GM18519 (cell line): ENCODE results near the gene PDE9A.

ENCODE experiments used
- ATAC-seq: cut with Tn5 transposase; IDR thresholded peaks from one replicate; pipeline ENCODE4 v1.9.1; 2021; ENCODE audit warnings: mild to moderate bottlenecking, moderate library complexity; ENCODE audit not compliant: unreplicated experiment, low FRiP score

Gene PDE9A

GRCh38 chr21:42670058-42670880, 16.8 kb downstream of the PDE9A start:
- no peak for ATAC-seq

GRCh38 chr21:42670884-42671283, 17.5 kb downstream of the PDE9A start:
- ATAC-seq: no peak

- ATAC-seq: no peak
Observed at GRCh38 chr21:42671778-42672593, 18.6 kb downstream of the PDE9A start.

GRCh38 chr21:42672699-42673458, 19.5 kb downstream of the PDE9A start:
- ATAC-seq: no peak

- no peak for ATAC-seq
Observed at GRCh38 chr21:42673633-42674328, 20.4 kb downstream of the PDE9A start.

- no peak for ATAC-seq
Observed at GRCh38 chr21:42674351-42674940, 21.0 kb downstream of the PDE9A start.

- no peak for ATAC-seq
Observed at GRCh38 chr21:42675403-42675802, 22.0 kb downstream of the PDE9A start.

GRCh38 chr21:42676808-42677207, 23.4 kb downstream of the PDE9A start:
- no peak for ATAC-seq

- ATAC-seq: no peak
Observed at GRCh38 chr21:42677339-42678321, 24.2 kb downstream of the PDE9A start.

- ATAC-seq: no peak
Observed at GRCh38 chr21:42678618-42679295, 25.3 kb downstream of the PDE9A start.

GRCh38 chr21:42679319-42680057, 26.1 kb downstream of the PDE9A start:
- no peak for ATAC-seq

GRCh38 chr21:42680058-42680330, 26.6 kb downstream of the PDE9A start:
- ATAC-seq: no peak

GRCh38 chr21:42680429-42680828, 27.0 kb downstream of the PDE9A start:
- no peak for ATAC-seq

GRCh38 chr21:42681296-42682206, 28.1 kb downstream of the PDE9A start:
- ATAC-seq: no peak

- no peak for ATAC-seq
Observed at GRCh38 chr21:42682661-42683210, 29.3 kb downstream of the PDE9A start.

- ATAC-seq: no peak
Observed at GRCh38 chr21:42683371-42684108, 30.1 kb downstream of the PDE9A start.
